ENCODE results near the gene ATP6AP1. TPM values are rescaled to one million over a fixed set of nuclear protein-coding genes. Genes with fewer than 3 reads are reported as not detected.

Gene ATP6AP1
- total and polyA plus RNA-seq, 2 experiments from 2014 or later, result 37.7 to 52.1 TPM

DNA sequence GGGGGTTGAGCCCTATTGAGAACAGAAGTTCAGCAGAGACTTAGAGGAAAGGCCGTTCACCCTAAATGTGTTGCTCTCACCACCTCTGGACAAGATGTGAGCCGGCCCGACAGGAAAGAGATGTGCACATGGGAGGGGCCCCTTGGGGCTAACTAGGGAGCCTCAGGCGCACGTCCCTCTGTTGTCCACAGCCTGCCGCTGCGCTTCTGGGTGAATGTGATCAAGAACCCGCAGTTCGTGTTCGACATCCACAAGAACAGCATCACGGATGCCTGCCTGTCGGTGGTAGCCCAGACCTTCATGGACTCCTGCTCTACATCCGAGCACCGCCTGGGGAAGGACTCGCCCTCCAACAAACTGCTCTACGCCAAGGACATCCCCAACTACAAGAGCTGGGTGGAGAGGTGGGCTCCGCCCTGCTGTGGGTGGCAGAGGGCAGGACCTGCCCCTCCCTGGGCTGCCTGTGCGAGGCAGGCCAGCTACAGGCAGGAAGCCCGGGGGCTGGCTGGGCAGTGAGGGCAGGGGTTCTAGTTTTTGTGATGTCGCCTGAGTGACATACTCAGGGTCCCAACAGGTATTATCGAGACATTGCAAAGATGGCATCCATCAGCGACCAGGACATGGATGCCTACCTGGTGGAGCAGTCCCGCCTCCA is 42.6 kb downstream of the ATP6AP1 start (continued):
- no peak for TF ChIP-seq ZNF462 (CRISPR knock-in tag; IDR thresholded peaks at IDR 0.05)
- no peak for TF ChIP-seq EZH2 (IDR thresholded peaks at IDR 0.05; ENCODE audit: low read depth, unreplicated experiment)
- TF ChIP-seq ZNF114 (CRISPR knock-in tag; IDR thresholded peaks at IDR 0.05), result no peak
- TF ChIP-seq, protein P1, sequence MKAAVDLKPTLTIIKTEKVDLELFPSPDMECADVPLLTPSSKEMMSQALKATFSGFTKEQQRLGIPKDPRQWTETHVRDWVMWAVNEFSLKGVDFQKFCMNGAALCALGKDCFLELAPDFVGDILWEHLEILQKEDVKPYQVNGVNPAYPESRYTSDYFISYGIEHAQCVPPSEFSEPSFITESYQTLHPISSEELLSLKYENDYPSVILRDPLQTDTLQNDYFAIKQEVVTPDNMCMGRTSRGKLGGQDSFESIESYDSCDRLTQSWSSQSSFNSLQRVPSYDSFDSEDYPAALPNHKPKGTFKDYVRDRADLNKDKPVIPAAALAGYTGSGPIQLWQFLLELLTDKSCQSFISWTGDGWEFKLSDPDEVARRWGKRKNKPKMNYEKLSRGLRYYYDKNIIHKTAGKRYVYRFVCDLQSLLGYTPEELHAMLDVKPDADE (IDR thresholded peaks at IDR 0.05), result no peak
- TF ChIP-seq POLR2AphosphoS5 (IDR thresholded peaks at IDR 0.05; ENCODE audit: low read depth), result no peak

- H3K27ac ChIP-seq (ENCODE audit: low read depth), result no peak overlapping the region
- no peaks in the 10 kb centered on the region for H3K4me1 Mint-ChIP-seq
- peaks cover 6% of the 10 kb centered on the region for H3K27me3 Mint-ChIP-seq (ENCODE audit: insufficient read depth, low read depth, poor library complexity)
- peaks cover 10% of the 10 kb centered on the region for H3K36me3 Mint-ChIP-seq (ENCODE audit: low read depth)
- no peaks in the 10 kb centered on the region; the same call in 1 of the 2 replicates for H4K20me1 ChIP-seq (replicated peaks; ENCODE audit: insufficient read depth)
- ATAC-seq (no peak), DNase-seq (ENCODE audit: low spot score) (no peak)
- H2AFZ ChIP-seq, result no peak overlapping the region
- H3K4me3 ChIP-seq, result no peak overlapping the region
- no peak overlapping the region for H3K4me2 ChIP-seq
- H3K9me3 Mint-ChIP-seq, result no peaks in the 10 kb centered on the region
- no peaks in the 10 kb centered on the region for H3K36me3 ChIP-seq (ENCODE audit: insufficient read depth)
- H3K4me3 Mint-ChIP-seq, result no peak overlapping the region
- H3F3A ChIP-seq (replicated peaks; ENCODE audit: low read depth), result no peaks in the 10 kb centered on the region
- H3K27me3 ChIP-seq (ENCODE audit: insufficient read depth), result no peaks in the 10 kb centered on the region
- H3K79me2 ChIP-seq (replicated peaks; ENCODE audit: insufficient read depth), result no peaks in the 10 kb centered on the region
- no peak overlapping the region for H3K27ac Mint-ChIP-seq
- H3K9me2 ChIP-seq (ENCODE audit: insufficient read depth), result no peaks in the 10 kb centered on the region
- no peaks in the 10 kb centered on the region for H3K4me1 ChIP-seq (ENCODE audit: insufficient read depth)
- no peak for TF ChIP-seq CREB1 (CRISPR knock-in tag; IDR thresholded peaks at IDR 0.05; ENCODE audit: low read depth)
- TF ChIP-seq POLR2AphosphoS5 (IDR thresholded peaks at IDR 0.05; ENCODE audit: low read depth), result no peak
- TF ChIP-seq STAT1 (IDR thresholded peaks at IDR 0.05; ENCODE audit: unreplicated experiment), result no peak
- TF ChIP-seq ZNF331 (CRISPR knock-in tag; IDR thresholded peaks at IDR 0.05; ENCODE audit: low read depth), result no peak
- TF ChIP-seq, protein P1 (IDR thresholded peaks at IDR 0.05), result no peak
- no peak for TF ChIP-seq JUNB (IDR thresholded peaks at IDR 0.05; ENCODE audit: unreplicated experiment)
Measured at GRCh38 chrX:154471839-154472684, 43.6 kb downstream of the ATP6AP1 start.
